Nephron progenitor cell (in vitro differentiated cells): ENCODE data around the gene UBE2D2.

Experiments used
- DNase-seq: peaks from one replicate; pipeline ENCODE4 v3.0.0; 2021
- H3K27ac Mint-ChIP-seq: 2 replicates; pipeline ENCODE4 v1.8.0; 2021; ENCODE audit warnings: mild to moderate bottlenecking, moderate library complexity, mixed read lengths
- H3K27me3 Mint-ChIP-seq: 2 replicates; pipeline ENCODE4 v1.8.0; 2021; ENCODE audit warnings: mild to moderate bottlenecking, low read depth, mixed read lengths; ENCODE audit not compliant: poor library complexity
- H3K36me3 Mint-ChIP-seq: 2 replicates; pipeline ENCODE4 v1.8.0; 2021; ENCODE audit warnings: low read depth, mixed read lengths
- H3K4me1 Mint-ChIP-seq: 2 replicates; pipeline ENCODE4 v1.8.0; 2021; ENCODE audit warnings: mixed read lengths
- H3K4me3 Mint-ChIP-seq: 2 replicates; pipeline ENCODE4 v1.8.0; 2021; ENCODE audit warnings: mild to moderate bottlenecking, moderate library complexity, mixed read lengths
- H3K9me3 Mint-ChIP-seq: 2 replicates; pipeline ENCODE4 v1.8.0; 2021; ENCODE audit warnings: mild to moderate bottlenecking, moderate library complexity, mixed read lengths
- CTCF ChIP-seq: fragments of 200-600 bp; sonication (generic); IDR thresholded peaks from 2 replicates; pipeline ENCODE4 v1.5.0; 2021; ENCODE audit warnings: antibody characterized with exemption

The UBE2D2 gene

DNA sequence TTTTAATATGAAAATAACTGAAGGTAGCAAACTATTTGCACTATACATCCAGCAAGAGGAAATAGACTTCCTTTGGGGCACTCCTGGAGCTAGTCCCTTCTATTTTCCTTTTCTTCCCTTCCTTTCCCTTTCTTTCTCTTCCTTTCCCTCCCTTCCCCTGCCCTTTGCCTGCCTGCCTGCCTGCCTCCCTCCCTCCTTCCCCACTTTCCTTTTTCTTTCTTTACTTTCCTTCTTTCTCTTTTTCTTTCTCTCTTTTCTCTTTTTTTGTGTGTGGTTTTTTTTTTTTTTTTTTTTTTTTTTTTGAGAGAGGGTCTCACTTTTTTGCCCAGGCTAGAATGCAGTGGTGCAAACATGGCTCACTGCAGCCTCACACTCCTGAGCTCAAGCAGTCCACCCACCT lies 69.7 kb downstream of the UBE2D2 start:
- Mint-ChIP-seq H3K9me3 (no peaks in the 10 kb centered on the region), H3K27me3 (peaks cover 4% of the 10 kb centered on the region), H3K36me3 (peaks cover 30% of the 10 kb centered on the region), H3K27ac (no peak overlapping the region), H3K4me1 (peaks cover 29% of the 10 kb centered on the region), H3K4me3 (no peak overlapping the region)
- no peak for DNase-seq
- TF ChIP-seq CTCF, result no peak

DNA sequence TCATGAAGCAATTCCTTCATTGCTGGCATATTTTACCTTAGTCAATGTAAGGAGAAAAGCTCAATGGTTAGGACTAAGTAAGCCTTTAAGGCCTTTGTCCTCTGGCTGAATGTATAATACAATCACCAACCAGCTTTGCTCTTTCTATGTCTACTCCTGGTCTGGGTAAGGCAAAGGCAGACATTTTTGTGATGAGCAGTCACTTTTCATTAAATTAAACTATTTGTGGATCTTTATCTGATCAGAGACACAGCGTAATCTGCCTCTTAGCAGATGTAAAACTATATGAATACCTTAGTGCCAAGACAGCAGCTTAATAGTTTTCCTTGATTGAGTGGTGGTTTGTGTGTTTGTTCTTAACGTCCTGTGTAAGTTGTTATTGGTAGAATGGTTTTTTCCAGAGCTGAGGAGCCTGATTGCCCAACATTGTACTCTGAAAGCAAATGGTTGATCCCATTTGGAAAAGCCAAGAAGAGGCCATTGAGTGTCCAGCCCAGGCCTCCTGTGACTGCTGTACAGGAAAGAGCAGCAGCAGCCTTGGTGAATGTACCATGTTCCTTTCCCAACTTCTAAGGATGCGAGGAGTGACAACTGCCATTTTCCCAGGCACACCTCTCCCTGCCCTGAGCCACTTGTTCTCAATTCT lies 70.5 kb downstream of the UBE2D2 start:
- TF ChIP-seq CTCF, result no peak
- Mint-ChIP-seq H3K27me3 (peaks cover 4% of the 10 kb centered on the region), H3K36me3 (peaks cover 25% of the 10 kb centered on the region), H3K4me1 (peaks cover 37% of the 10 kb centered on the region), H3K27ac (peak overlapping the region; percentile 77), H3K9me3 (no peaks in the 10 kb centered on the region), H3K4me3 (no peak overlapping the region)
- no peak for DNase-seq

- Mint-ChIP-seq H3K36me3 (peaks cover 7% of the 10 kb centered on the region), H3K27me3 (peaks cover 4% of the 10 kb centered on the region), H3K4me3 (no peak overlapping the region), H3K4me1 (peaks cover 51% of the 10 kb centered on the region), H3K27ac (no peak overlapping the region), H3K9me3 (no peaks in the 10 kb centered on the region)
- peak; percentile 95 for TF ChIP-seq CTCF
- peak; percentile 80 for DNase-seq
Measured at GRCh38 chr5:139633295-139634027, 72.3 kb downstream of the UBE2D2 start.

DNA sequence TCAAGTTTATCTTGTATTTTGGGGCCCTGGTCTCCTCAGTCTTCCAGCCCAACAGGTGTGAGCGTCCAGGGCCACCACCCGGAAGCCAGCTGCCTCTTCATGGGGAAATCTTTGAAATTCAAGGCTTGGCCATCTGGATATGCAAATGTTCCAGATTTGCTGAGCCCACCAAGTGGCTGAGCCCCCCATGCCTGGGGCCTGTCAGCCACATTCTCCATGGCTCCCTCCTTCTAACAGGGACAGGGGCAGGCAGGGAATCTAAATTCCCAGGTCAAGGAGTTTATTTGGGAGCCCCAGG lies 72.8 kb downstream of the UBE2D2 start:
- Mint-ChIP-seq H3K4me1 (peaks cover 57% of the 10 kb centered on the region), H3K9me3 (no peaks in the 10 kb centered on the region), H3K4me3 (no peak overlapping the region), H3K36me3 (peaks cover 3% of the 10 kb centered on the region), H3K27me3 (peaks cover 4% of the 10 kb centered on the region), H3K27ac (no peak overlapping the region)
- DNase-seq, result no peak
- no peak for TF ChIP-seq CTCF

DNA sequence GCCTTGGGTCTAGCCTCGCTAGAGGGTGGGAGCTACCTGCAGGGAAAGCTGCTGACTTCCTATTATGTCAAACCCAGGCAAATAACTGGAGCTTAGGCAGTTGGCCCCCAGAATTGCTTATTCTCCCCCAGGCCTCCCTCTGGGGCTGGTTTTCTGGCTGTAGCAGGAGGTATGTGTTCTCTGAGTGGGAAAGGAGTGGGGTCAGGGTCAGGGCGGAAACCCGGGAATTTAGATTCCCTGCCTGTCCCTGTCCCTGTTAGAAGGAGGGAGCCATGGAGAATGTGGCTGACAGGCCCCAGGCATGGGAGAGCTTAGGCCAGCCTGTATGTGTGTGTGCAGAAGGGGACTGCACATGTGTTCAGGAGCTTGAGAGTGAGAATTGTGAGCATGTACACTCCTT lies 73.4 kb downstream of the UBE2D2 start:
- H3K27ac Mint-ChIP-seq, result no peak overlapping the region
- H3K4me3 Mint-ChIP-seq, result no peak overlapping the region
- DNase-seq, result no peak
- no peaks in the 10 kb centered on the region for H3K9me3 Mint-ChIP-seq
- peaks cover 4% of the 10 kb centered on the region for H3K27me3 Mint-ChIP-seq
- H3K36me3 Mint-ChIP-seq, result no peaks in the 10 kb centered on the region
- no peak for TF ChIP-seq CTCF
- peaks cover 62% of the 10 kb centered on the region for H3K4me1 Mint-ChIP-seq

GRCh38 chr5:139635191-139635590 lies 74.1 kb downstream of the UBE2D2 start:
- DNase-seq, result no peak
- H3K9me3 Mint-ChIP-seq, result no peaks in the 10 kb centered on the region
- H3K27me3 Mint-ChIP-seq, result peaks cover 4% of the 10 kb centered on the region
- no peak overlapping the region for H3K4me3 Mint-ChIP-seq
- no peaks in the 10 kb centered on the region for H3K36me3 Mint-ChIP-seq
- no peak for TF ChIP-seq CTCF
- H3K4me1 Mint-ChIP-seq, result peaks cover 69% of the 10 kb centered on the region
- H3K27ac Mint-ChIP-seq, result no peak overlapping the region
